PC-9 (cell line): ENCODE data around the gene PROZ. TPM values are rescaled to one million over a fixed set of nuclear protein-coding genes. Genes with fewer than 3 reads are reported as not detected.

Experiments used
- BruUV-seq: library from RNA; stranded (reverse); fragments of 400-500 nt; replicated peaks from 2 replicates; lab custom pipeline; 2021; lab: Mats Ljungman, UMichigan
- CTCF ChIA-PET: fragments of 300-600 bp; sonication (Branson Sonifier 250); formaldehyde crosslinking; loops from one replicate; lab custom pipeline; 2022; ENCODE audit warnings: antibody characterized with exemption; lab: Charles Lee
- POLR2A ChIA-PET: fragments of 300-600 bp; sonication (Branson Sonifier 250); formaldehyde crosslinking; loops from one replicate; lab custom pipeline; 2022; ENCODE audit warnings: antibody characterized with exemption; ENCODE audit not compliant: unreplicated experiment; lab: Charles Lee
- DNase-seq, 2 experiments: peaks; one replicate each; pipeline versions ENCODE4 v3.0.0 to v3.0.0-alpha.2; 2015 to 2022; ENCODE audit warnings: mixed read lengths in 1 of 2
- H2AFZ ChIP-seq: fragments of 200-600 bp; sonication (generic); 2 replicates; pipeline ENCODE4 v1.8.1; 2017; ENCODE audit warnings: antibody characterized with exemption
- H3F3A ChIP-seq: fragments of 200-600 bp; sonication (generic); 2 replicates; pipeline ENCODE4 v1.8.1; 2017; ENCODE audit warnings: antibody characterized with exemption, mild to moderate bottlenecking, low read depth; ENCODE audit not compliant: insufficient read depth
- H3K27ac ChIP-seq: fragments of 200-600 bp; sonication (generic); 2 replicates; pipeline ENCODE4 v1.6.1; 2016; ENCODE audit warnings: mixed run types
- H3K27me3 ChIP-seq: fragments of 200-600 bp; sonication (generic); 2 replicates; pipeline ENCODE4 v1.6.1; 2016; ENCODE audit warnings: low read depth, mixed run types; ENCODE audit not compliant: insufficient read depth
- H3K36me3 ChIP-seq: fragments of 200-600 bp; sonication (generic); 2 replicates; pipeline ENCODE4 v1.6.1; 2016; ENCODE audit warnings: low read depth, mixed run types
- H3K4me1 ChIP-seq: fragments of 200-600 bp; sonication (generic); replicated peaks from 2 replicates; pipeline ENCODE4 v1.6.1; 2016; ENCODE audit warnings: mixed run types; ENCODE audit not compliant: insufficient read depth
- H3K4me2 ChIP-seq: fragments of 200-600 bp; sonication (generic); 2 replicates; pipeline ENCODE4 v1.6.1; 2017; ENCODE audit warnings: mixed run types
- H3K4me3 ChIP-seq: fragments of 200-600 bp; sonication (generic); 2 replicates; pipeline ENCODE4 v1.6.1; 2016; ENCODE audit warnings: mixed run types
- H3K79me2 ChIP-seq: fragments of 200-600 bp; sonication (generic); 2 replicates; pipeline ENCODE4 v1.6.1; 2017; ENCODE audit warnings: low read depth, mixed run types
- H3K9me2 ChIP-seq: fragments of 200-600 bp; sonication (generic); 2 replicates; pipeline ENCODE4 v1.8.1; 2017; ENCODE audit warnings: mild to moderate bottlenecking; ENCODE audit not compliant: insufficient read depth
- H3K9me3 ChIP-seq: fragments of 200-600 bp; sonication (generic); 2 replicates; pipeline ENCODE4 v1.8.1; 2016; ENCODE audit warnings: low read depth; ENCODE audit not compliant: insufficient read depth
- H4K20me1 ChIP-seq: fragments of 200-600 bp; sonication (generic); 2 replicates; pipeline ENCODE4 v1.8.1; 2017; ENCODE audit not compliant: insufficient read depth
- CTCF ChIP-seq: fragments of 200-600 bp; sonication (generic); conservative IDR thresholded peaks from 2 replicates; pipeline ENCODE4 v1.6.1; 2017; ENCODE audit warnings: mixed run types, antibody characterized with exemption, mild to moderate bottlenecking, moderate library complexity
- EZH2 ChIP-seq: fragments of 200-600 bp; sonication (generic); IDR thresholded peaks from 2 replicates; pipeline ENCODE4 v1.8.0; 2017; ENCODE audit warnings: antibody characterized with exemption, low read depth
- intact Hi-C: fragments of 100-400 bp; cut with micrococcal nuclease; formaldehyde crosslinking; loops from one replicate; pipeline ENCODE4 v1.10.0; 2022; ENCODE audit not compliant: unreplicated experiment
- total RNA-seq: library from RNA; stranded (reverse); gene quantifications from 2 replicates; pipeline ENCODE4 v1.2.3, GENCODE V29; 2021

The PROZ gene
- total RNA-seq, 1 experiment from 2014 or later, result not detected

DNA sequence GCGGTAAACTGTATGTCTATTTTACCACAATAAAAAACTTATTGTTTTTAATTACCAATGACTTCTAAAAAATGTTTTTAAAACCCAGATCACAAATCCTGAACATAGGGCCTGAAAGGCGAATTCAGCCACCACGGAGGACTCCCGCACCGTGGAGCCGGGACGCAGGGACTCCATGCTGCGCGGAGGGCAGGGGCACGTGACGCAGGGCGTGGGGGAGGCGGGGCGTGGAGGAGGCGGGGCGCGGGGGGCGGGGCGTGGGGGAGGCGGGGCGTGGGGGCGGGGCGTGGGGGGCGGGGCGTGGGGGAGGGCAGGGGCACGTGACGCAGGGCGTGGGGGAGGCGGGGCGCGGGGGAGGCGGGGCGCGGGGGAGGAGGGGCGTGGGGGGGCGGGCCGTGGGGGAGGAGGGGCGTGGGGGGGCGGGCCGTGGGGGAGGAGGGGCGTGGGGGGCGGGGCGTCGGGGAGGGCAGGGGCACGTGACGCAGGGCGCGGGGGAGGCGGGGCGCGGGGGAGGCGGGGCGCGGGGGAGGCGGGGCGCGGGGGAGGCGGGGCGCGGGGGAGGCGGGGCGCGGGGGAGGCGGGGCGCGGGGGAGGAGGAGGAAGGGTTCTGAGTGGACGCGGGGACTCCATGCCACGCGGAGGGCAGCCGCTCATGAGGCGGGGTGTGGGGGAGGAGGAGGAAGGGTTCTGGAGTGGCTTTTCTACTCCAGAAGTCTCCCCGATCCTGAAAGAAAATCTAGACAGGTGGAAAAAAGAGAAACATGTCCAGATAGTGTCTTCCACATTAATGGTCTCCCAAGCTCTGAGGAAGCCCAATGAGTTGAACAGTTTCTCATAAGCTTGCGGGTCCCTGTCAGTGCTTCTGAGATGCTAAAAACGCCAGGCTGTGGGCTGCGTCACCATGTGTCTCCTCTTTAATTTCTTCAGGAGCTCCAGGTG is 4.4 kb upstream of the PROZ start:
- H3K9me3 ChIP-seq, result no peaks in the 10 kb centered on the region
- peak overlapping the region; percentile 28; the same call in 1 of the 2 replicates for H3K27ac ChIP-seq
- peak overlapping the region; percentile 73 for H3K4me3 ChIP-seq
- TF ChIP-seq CTCF (no peak), EZH2 (no peak)
- H3F3A ChIP-seq, result peaks cover 8% of the 10 kb centered on the region; the same call in 1 of the 2 replicates
- H3K27me3 ChIP-seq, result peaks cover 32% of the 10 kb centered on the region
- H3K4me1 ChIP-seq, result peaks cover 6% of the 10 kb centered on the region; the same call in 1 of the 2 replicates
- H2AFZ ChIP-seq, result peak overlapping the region; percentile 94
- no peaks in the 10 kb centered on the region for H3K9me2 ChIP-seq
- ChIA-PET CTCF (no interaction called here), POLR2A (no interaction called here)
- peak; percentile 55 for DNase-seq
- H3K79me2 ChIP-seq, result no peaks in the 10 kb centered on the region
- H3K4me2 ChIP-seq, result peak overlapping the region; percentile 99
- no TSS peak for BruUV-seq
- H3K36me3 ChIP-seq, result no peaks in the 10 kb centered on the region
- intact Hi-C loops, result no loop called here
- no peaks in the 10 kb centered on the region for H4K20me1 ChIP-seq

GRCh38 chr13:113155201-113155600 is 3.2 kb upstream of the PROZ start:
- no peak for TF ChIP-seq CTCF
- intact Hi-C loops, result no loop called here
- peaks cover 31% of the 10 kb centered on the region for H3K27me3 ChIP-seq
- ChIA-PET CTCF (no interaction called here), POLR2A (no interaction called here)
- BruUV-seq, result no TSS peak
- H3K4me1 ChIP-seq, result peaks cover 6% of the 10 kb centered on the region; the same call in 1 of the 2 replicates
- no peaks in the 10 kb centered on the region for H3K36me3 ChIP-seq
- peaks cover 8% of the 10 kb centered on the region; the same call in 1 of the 2 replicates for H3F3A ChIP-seq
- H3K9me2 ChIP-seq, result no peaks in the 10 kb centered on the region
- no peak overlapping the region for H3K4me2 ChIP-seq
- no peak overlapping the region for H3K4me3 ChIP-seq
- H4K20me1 ChIP-seq, result no peaks in the 10 kb centered on the region
- no peak overlapping the region for H3K27ac ChIP-seq
- no peak for DNase-seq
- H2AFZ ChIP-seq, result no peak overlapping the region
- no peaks in the 10 kb centered on the region for H3K9me3 ChIP-seq
- no peaks in the 10 kb centered on the region for H3K79me2 ChIP-seq

DNA sequence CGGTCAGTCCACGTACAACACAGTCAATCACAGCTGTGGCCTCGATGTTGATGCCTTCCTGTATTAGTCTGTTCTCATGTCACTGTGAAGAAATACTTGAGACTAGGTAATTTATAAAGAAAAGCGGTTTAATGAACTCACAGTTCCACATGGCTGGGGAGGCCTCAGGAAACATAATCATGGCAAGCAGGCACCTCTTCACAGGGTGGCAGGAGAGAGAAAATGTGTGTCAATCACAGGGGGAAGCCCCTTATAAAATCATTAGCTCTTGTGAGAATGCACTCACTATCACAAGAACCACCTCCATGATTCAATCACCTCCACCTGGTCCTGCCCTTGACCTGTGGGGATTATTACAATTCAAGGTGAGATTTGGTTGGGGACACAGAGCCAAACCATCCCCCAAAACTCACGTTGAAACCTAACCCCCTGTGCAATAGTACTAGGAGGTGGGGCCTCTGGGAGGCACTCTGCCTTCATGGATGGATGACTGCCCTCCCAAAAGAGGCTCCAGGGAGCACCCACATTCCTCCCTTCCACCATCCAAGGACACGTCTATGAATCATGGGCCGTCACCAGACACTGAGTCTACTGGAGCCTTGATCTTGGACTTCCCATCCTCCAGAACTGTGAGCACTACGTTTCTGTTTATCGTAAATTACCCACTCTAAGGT is 2.3 kb upstream of the PROZ start:
- no TSS peak for BruUV-seq
- ChIA-PET CTCF (no interaction called here), POLR2A (no interaction called here)
- H4K20me1 ChIP-seq, result no peaks in the 10 kb centered on the region
- no peak overlapping the region for H3K4me3 ChIP-seq
- H3F3A ChIP-seq, result peaks cover 8% of the 10 kb centered on the region; the same call in 1 of the 2 replicates
- peaks cover 33% of the 10 kb centered on the region for H3K27me3 ChIP-seq
- no peak overlapping the region for H3K27ac ChIP-seq
- no peaks in the 10 kb centered on the region for H3K79me2 ChIP-seq
- no peaks in the 10 kb centered on the region for H3K9me3 ChIP-seq
- no peak overlapping the region for H3K4me2 ChIP-seq
- intact Hi-C loops, result no loop called here
- no peak for DNase-seq
- H3K9me2 ChIP-seq, result no peaks in the 10 kb centered on the region
- no peak overlapping the region for H2AFZ ChIP-seq
- TF ChIP-seq EZH2 (no peak), CTCF (no peak)
- H3K36me3 ChIP-seq, result no peaks in the 10 kb centered on the region
- peaks cover 6% of the 10 kb centered on the region; the same call in 1 of the 2 replicates for H3K4me1 ChIP-seq
